DOHH2 (cell line): Measurements from ENCODE around the gene HMBS.

Source experiments
- H3F3A ChIP-seq: fragments of 200-600 bp; sonication (generic), shearing (Covaris generic); 2 replicates; pipeline ENCODE4 v1.6.0; 2016; ENCODE audit warnings: antibody characterized with exemption, mild to moderate bottlenecking; ENCODE audit not compliant: control insufficient read depth, insufficient read depth
- H3K27ac ChIP-seq: fragments of 200-600 bp; sonication (generic); 2 replicates; pipeline ENCODE4 v1.5.1; 2014; ENCODE audit warnings: low read depth, mild to moderate bottlenecking, low read length, moderate library complexity
- H3K27me3 ChIP-seq: fragments of 200-600 bp; sonication (generic); 2 replicates; pipeline ENCODE4 v1.6.1; 2014; ENCODE audit warnings: mild to moderate bottlenecking, low read length, mixed read lengths; ENCODE audit not compliant: control insufficient read depth
- H3K36me3 ChIP-seq: fragments of 200-600 bp; sonication (generic); 2 replicates; pipeline ENCODE4 v1.6.1; 2014; ENCODE audit warnings: mild to moderate bottlenecking, low read length, moderate library complexity, mixed read lengths; ENCODE audit not compliant: control insufficient read depth
- H3K4me1 ChIP-seq: fragments of 200-600 bp; sonication (generic); 2 replicates; pipeline ENCODE4 v1.6.1; 2014; ENCODE audit warnings: mild to moderate bottlenecking, low read length, mixed read lengths; ENCODE audit not compliant: control insufficient read depth
- H3K4me2 ChIP-seq: fragments of 200-600 bp; sonication (generic); 2 replicates; pipeline ENCODE4 v1.6.0; 2014; ENCODE audit warnings: mild to moderate bottlenecking, low read length, moderate library complexity
- H3K4me3 ChIP-seq: fragments of 200-600 bp; sonication (generic); 2 replicates; pipeline ENCODE4 v1.5.1; 2014; ENCODE audit warnings: mild to moderate bottlenecking, low read length, mixed read lengths
- H3K79me2 ChIP-seq: fragments of 200-600 bp; sonication (generic); 2 replicates; pipeline ENCODE4 v1.6.1; 2014; ENCODE audit warnings: mild to moderate bottlenecking, low read length, mixed read lengths; ENCODE audit not compliant: control insufficient read depth
- H3K9me2 ChIP-seq: fragments of 200-600 bp; sonication (generic); replicated peaks from 2 replicates; pipeline ENCODE4 v1.6.1; 2014; ENCODE audit warnings: mild to moderate bottlenecking, low read length, mixed read lengths; ENCODE audit not compliant: control insufficient read depth
- H3K9me3 ChIP-seq: fragments of 200-600 bp; sonication (generic); 2 replicates; pipeline ENCODE4 v1.6.1; 2014; ENCODE audit warnings: antibody characterized with exemption, low read length, mixed read lengths; ENCODE audit not compliant: control insufficient read depth, insufficient read depth
- H4K20me1 ChIP-seq: fragments of 200-600 bp; sonication (generic); 2 replicates; pipeline ENCODE4 v1.6.0; 2014; ENCODE audit warnings: low read depth, mild to moderate bottlenecking, antibody characterized with exemption, low read length, moderate library complexity; ENCODE audit not compliant: control insufficient read depth, insufficient read depth
- EZH2phosphoT487 ChIP-seq: fragments of 200-600 bp; sonication (generic); IDR thresholded peaks from 2 replicates; pipeline ENCODE4 v1.6.1; 2017; ENCODE audit warnings: borderline replicate concordance, mild to moderate bottlenecking, antibody characterized with exemption, low read length, moderate library complexity, mixed read lengths
- TF ChIP-seq, protein P1 (sequence below): fragments of 200-600 bp; sonication (generic); IDR thresholded peaks from one replicate; pipeline ENCODE4 v1.5.1; 2014; ENCODE audit warnings: antibody characterized with exemption, mild to moderate bottlenecking, low read depth, low read length; ENCODE audit not compliant: poor library complexity, severe bottlenecking

HMBS gene

DNA sequence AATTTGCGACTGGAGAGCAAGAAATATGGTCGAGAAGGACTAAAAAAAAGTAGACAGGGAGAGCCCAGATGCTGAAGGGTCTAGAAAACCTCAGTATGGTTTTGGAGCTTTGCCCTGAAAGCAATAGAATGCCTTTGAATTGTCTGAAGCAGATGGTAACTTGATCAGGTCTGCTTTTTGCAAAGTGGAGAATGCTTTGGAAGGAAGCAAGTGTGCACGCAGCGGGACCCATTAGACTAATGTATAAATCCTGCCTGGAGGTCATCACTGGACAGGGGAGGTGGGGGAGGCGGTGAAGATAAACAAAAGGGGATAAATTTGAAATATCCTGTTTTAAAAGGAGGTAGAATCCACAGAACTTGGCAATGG lies 35.9 kb downstream of the HMBS start:
- Histone ChIP-seq H3K27ac (no peak overlapping the region), H3K9me2 (no peaks in the 10 kb centered on the region), H3K36me3 (peaks cover 29% of the 10 kb centered on the region), H3K79me2 (peaks cover 28% of the 10 kb centered on the region), H3K4me2 (peak overlapping the region; percentile 80), H3K9me3 (no peaks in the 10 kb centered on the region), H4K20me1 (no peaks in the 10 kb centered on the region), H3K4me1 (peaks cover 18% of the 10 kb centered on the region), H3K4me3 (peak overlapping the region; percentile 74), H3K27me3 (no peaks in the 10 kb centered on the region), H3F3A (peaks cover 10% of the 10 kb centered on the region)
- TF ChIP-seq, protein P1, sequence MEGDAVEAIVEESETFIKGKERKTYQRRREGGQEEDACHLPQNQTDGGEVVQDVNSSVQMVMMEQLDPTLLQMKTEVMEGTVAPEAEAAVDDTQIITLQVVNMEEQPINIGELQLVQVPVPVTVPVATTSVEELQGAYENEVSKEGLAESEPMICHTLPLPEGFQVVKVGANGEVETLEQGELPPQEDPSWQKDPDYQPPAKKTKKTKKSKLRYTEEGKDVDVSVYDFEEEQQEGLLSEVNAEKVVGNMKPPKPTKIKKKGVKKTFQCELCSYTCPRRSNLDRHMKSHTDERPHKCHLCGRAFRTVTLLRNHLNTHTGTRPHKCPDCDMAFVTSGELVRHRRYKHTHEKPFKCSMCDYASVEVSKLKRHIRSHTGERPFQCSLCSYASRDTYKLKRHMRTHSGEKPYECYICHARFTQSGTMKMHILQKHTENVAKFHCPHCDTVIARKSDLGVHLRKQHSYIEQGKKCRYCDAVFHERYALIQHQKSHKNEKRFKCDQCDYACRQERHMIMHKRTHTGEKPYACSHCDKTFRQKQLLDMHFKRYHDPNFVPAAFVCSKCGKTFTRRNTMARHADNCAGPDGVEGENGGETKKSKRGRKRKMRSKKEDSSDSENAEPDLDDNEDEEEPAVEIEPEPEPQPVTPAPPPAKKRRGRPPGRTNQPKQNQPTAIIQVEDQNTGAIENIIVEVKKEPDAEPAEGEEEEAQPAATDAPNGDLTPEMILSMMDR = no peak
- TF ChIP-seq EZH2phosphoT487 = no peak

GRCh38 chr11:119121008-119121810 lies 36.5 kb downstream of the HMBS start, which contains the start of gene HINFP:
HINFP (plus strand) TSS chr11:119121580; CDS start chr11:119126945, 5,365 bp downstream.
- Histone ChIP-seq H3K4me2 (peak within 1 kb of the TSS; percentile 80), H3K9me3 (no peaks in the 10 kb centered on the region), H3K27me3 (no peaks in the 10 kb centered on the region), H3K4me3 (peak within 1 kb of the TSS; percentile 97), H3K36me3 (peaks cover 24% of the 10 kb centered on the region), H3K9me2 (no peaks in the 10 kb centered on the region), H3F3A (peaks cover 10% of the 10 kb centered on the region), H3K27ac (0 out of 2 replicates have a peak within 1 kb of the TSS, but pooled peaks have one; percentile 9), H3K79me2 (peaks cover 29% of the 10 kb centered on the region), H3K4me1 (peaks cover 18% of the 10 kb centered on the region), H4K20me1 (no peaks in the 10 kb centered on the region)
- no peak for TF ChIP-seq EZH2phosphoT487
- TF ChIP-seq, protein P1 = no peak

DNA sequence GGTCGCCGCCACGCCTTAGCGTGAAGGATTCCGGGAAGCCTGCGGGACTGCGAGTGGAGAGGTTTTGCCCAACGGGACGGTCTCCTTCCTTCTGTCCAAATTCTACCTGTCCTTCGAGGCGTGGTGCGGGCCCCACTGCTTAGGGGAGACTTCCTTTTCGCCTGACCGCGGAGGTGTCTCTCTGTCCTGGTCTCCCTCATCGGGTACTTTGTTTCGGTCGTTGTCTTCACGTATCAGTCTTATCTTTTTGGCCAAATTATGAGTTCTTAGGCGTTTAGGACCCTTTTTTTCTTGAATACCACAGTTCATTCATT lies 37.1 kb downstream of the HMBS start:
- no peaks in the 10 kb centered on the region for H3K9me3 ChIP-seq
- peaks cover 23% of the 10 kb centered on the region for H3K4me1 ChIP-seq
- H3K27me3 ChIP-seq = no peaks in the 10 kb centered on the region
- no peaks in the 10 kb centered on the region for H3K9me2 ChIP-seq
- H3K4me3 ChIP-seq = peak overlapping the region; percentile 97
- H3K27ac ChIP-seq = 0 out of 2 replicates have a peak overlapping the region, but pooled peaks have one; percentile 9
- H3K36me3 ChIP-seq = peaks cover 26% of the 10 kb centered on the region
- H3K79me2 ChIP-seq = peaks cover 33% of the 10 kb centered on the region
- H3F3A ChIP-seq = peaks cover 14% of the 10 kb centered on the region
- peak overlapping the region; percentile 77 for H3K4me2 ChIP-seq
- TF ChIP-seq EZH2phosphoT487 = no peak
- TF ChIP-seq, protein P1 = no peak
- no peaks in the 10 kb centered on the region for H4K20me1 ChIP-seq
